ENCODE measurements around the gene BPI. TPM values are rescaled to one million over a fixed set of nuclear protein-coding genes. Genes with fewer than 3 reads are reported as not detected.

BPI gene
- total and polyA plus RNA-seq, 2 donors (not counting 1 experiment from before 2014, with no cell fraction given) = 0.10 to 0.44 TPM

DNA sequence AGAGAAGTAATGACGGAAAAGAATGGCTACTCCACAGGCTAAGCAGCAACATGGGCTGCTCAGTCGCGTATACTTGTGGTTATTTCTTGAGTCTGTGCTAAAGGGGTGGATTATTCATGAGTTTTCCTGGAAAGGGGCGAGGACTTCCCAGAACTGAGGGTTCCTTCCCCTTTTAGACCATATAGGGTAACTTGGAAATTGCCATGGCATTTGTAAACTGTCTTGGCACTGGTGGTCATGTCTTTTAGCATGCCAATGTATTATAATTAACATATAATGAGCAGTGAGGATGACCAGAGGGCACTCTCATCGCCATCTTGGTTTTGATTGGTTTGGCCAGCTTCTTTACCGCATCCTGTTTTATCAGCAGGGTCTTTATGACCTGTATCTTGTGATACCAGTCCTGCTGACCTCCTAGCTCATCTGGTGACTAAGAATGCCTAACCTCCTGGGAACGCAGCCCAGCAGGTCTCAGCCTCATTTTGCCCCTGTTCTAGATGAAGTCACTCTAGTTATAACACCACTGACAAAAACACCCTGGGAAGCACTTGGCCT is 53.8 kb downstream of the BPI start:
- no peaks in the 10 kb centered on the region for H3K36me3 ChIP-seq (replicated peaks in 1 of 2; ENCODE audit: control extremely low read depth in 1 of 2, control insufficient read depth in 1 of 2, extremely low read depth in 1 of 2, insufficient read depth in 2 of 2, low read length in 1 of 2)
- H3K27me3 ChIP-seq (replicated peaks in 1 of 4; ENCODE audit: control extremely low read depth in 1 of 4, control insufficient read depth in 3 of 4, insufficient read depth in 4 of 4, low read length in 3 of 4) = peaks cover 0 to 2% (median 0%) of the 10 kb centered on the region in 4 experiments
- no peak overlapping the region for H3K27ac ChIP-seq (ENCODE audit: low read length in 2 of 2)
- peaks cover 4% of the 10 kb centered on the region for H3K4me1 Mint-ChIP-seq
- H4K20me1 ChIP-seq (ENCODE audit: control insufficient read depth, insufficient read depth, low read length, poor library complexity, severe bottlenecking) = no peaks in the 10 kb centered on the region
- H3K27me3 Mint-ChIP-seq = no peaks in the 10 kb centered on the region
- no peak overlapping the region for H3K27ac Mint-ChIP-seq
- TF ChIP-seq CTCF (IDR thresholded peaks at IDR 0.05) = no peak
- no peak for TF ChIP-seq EZH2 (IDR thresholded peaks at IDR 0.05; ENCODE audit: borderline replicate concordance, insufficient read depth, low read depth, low read length, poor library complexity, severe bottlenecking)
- DNase-seq (no peak), ATAC-seq (ENCODE audit: low read depth) (no peak)
- H3K9ac ChIP-seq (ENCODE audit: low read length) = no peak overlapping the region
- no peaks in the 10 kb centered on the region for H3K4me1 ChIP-seq (ENCODE audit: control insufficient read depth in 2 of 2, insufficient read depth in 2 of 2, low read length in 2 of 2)
- intact Hi-C loops (cut with micrococcal nuclease) = no loop called here
- WGBS (ENCODE audit: insufficient coverage) = 32% methylated on average over 5 of the region's 7 CpGs
- H3K9me3 Mint-ChIP-seq (ENCODE audit: insufficient read depth) = no peaks in the 10 kb centered on the region
- POLR2A ChIA-PET = no interaction called here
- H3K79me2 ChIP-seq (ENCODE audit: control insufficient read depth, insufficient read depth, low read length) = no peaks in the 10 kb centered on the region
- no peak overlapping the region for H2AFZ ChIP-seq (ENCODE audit: insufficient read depth, low read depth, low read length, poor library complexity, severe bottlenecking)
- no peak overlapping the region for H3K4me3 ChIP-seq (ENCODE audit: control extremely low read depth in 1 of 5, extremely low read depth in 1 of 5, insufficient read depth in 1 of 5, low read depth in 2 of 5, low read length in 4 of 5)
- no peak overlapping the region for H3K4me3 Mint-ChIP-seq
- H3K4me2 ChIP-seq (replicated peaks; ENCODE audit: low read depth, low read length, poor library complexity, severe bottlenecking) = no peak overlapping the region
- CTCF ChIA-PET = no interaction called here
- no peaks in the 10 kb centered on the region for H3K9me3 ChIP-seq (ENCODE audit: control extremely low read depth in 1 of 3, control insufficient read depth in 2 of 3, insufficient read depth in 1 of 3, low read length in 2 of 3)

DNA sequence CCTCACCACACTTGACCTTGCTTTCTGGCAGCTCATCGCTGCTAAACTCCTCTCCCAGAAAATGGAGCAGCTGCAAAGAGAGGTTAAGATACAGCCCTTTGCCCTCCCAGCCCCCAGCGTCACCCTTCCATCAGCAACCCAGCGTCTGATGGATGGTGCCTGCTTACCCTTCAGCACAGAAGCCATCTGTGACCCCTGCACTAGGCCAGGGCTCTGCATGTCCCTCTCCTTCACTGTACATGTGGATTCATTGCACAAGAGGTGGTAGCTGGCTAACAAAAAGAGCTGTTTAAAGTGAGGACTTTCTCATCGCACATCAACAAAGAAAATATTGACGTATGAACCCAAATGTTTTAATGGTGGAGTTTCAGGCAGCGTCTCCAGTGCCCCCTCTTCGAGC is 54.6 kb downstream of the BPI start:
- no peaks in the 10 kb centered on the region for H4K20me1 ChIP-seq (ENCODE audit: control insufficient read depth, insufficient read depth, low read length, poor library complexity, severe bottlenecking)
- H2AFZ ChIP-seq (ENCODE audit: insufficient read depth, low read depth, low read length, poor library complexity, severe bottlenecking) = no peak overlapping the region
- H3K9me3 ChIP-seq (ENCODE audit: control extremely low read depth in 1 of 3, control insufficient read depth in 2 of 3, insufficient read depth in 1 of 3, low read length in 2 of 3) = no peaks in the 10 kb centered on the region
- Mint-ChIP-seq H3K4me3 (no peak overlapping the region), H3K4me1 (peaks cover 2% of the 10 kb centered on the region), H3K27ac (no peak overlapping the region), H3K9me3 (ENCODE audit: insufficient read depth) (no peaks in the 10 kb centered on the region), H3K27me3 (no peaks in the 10 kb centered on the region)
- no peak overlapping the region for H3K4me2 ChIP-seq (replicated peaks; ENCODE audit: low read depth, low read length, poor library complexity, severe bottlenecking)
- no peaks in the 10 kb centered on the region for H3K79me2 ChIP-seq (ENCODE audit: control insufficient read depth, insufficient read depth, low read length)
- ATAC-seq (ENCODE audit: low read depth) = no peak
- H3K27me3 ChIP-seq (replicated peaks in 1 of 4; ENCODE audit: control extremely low read depth in 1 of 4, control insufficient read depth in 3 of 4, insufficient read depth in 4 of 4, low read length in 3 of 4) = peaks cover 0 to 2% (median 0%) of the 10 kb centered on the region in 4 experiments
- no peaks in the 10 kb centered on the region for H3K4me1 ChIP-seq (ENCODE audit: control insufficient read depth in 2 of 2, insufficient read depth in 2 of 2, low read length in 2 of 2)
- POLR2A ChIA-PET = no interaction called here
- WGBS (ENCODE audit: insufficient coverage) = 97% methylated on average over 7 of the region's 7 CpGs
- TF ChIP-seq EZH2 (IDR thresholded peaks at IDR 0.05; ENCODE audit: borderline replicate concordance, insufficient read depth, low read depth, low read length, poor library complexity, severe bottlenecking) = no peak
- TF ChIP-seq CTCF (IDR thresholded peaks at IDR 0.05) = no peak
- CTCF ChIA-PET = no interaction called here
- no peak overlapping the region for H3K4me3 ChIP-seq (ENCODE audit: control extremely low read depth in 1 of 5, extremely low read depth in 1 of 5, insufficient read depth in 1 of 5, low read depth in 2 of 5, low read length in 4 of 5)
- no peak for DNase-seq
- H3K36me3 ChIP-seq (replicated peaks in 1 of 2; ENCODE audit: control extremely low read depth in 1 of 2, control insufficient read depth in 1 of 2, extremely low read depth in 1 of 2, insufficient read depth in 2 of 2, low read length in 1 of 2) = no peaks in the 10 kb centered on the region
- no peak overlapping the region for H3K27ac ChIP-seq (ENCODE audit: low read length in 2 of 2)
- intact Hi-C loops (cut with micrococcal nuclease) = no loop called here
- H3K9ac ChIP-seq (ENCODE audit: low read length) = no peak overlapping the region

All from B cell (primary cell).